Thyroid gland (tissue), 4 donors: Measurements from ENCODE around the gene IYD.

ENCODE experiments used
- CTCF ChIP-seq, 6 experiments: fragments of 200-600 bp in 3 of 6; fragments of 450-650 bp in 3 of 6; sonication (generic) in 3 of 6; IDR thresholded peaks; one replicate each; pipeline ENCODE4 v1.5.1; 2016 to 2019; ENCODE audit warnings: antibody characterized with exemption in 6 of 6, mild to moderate bottlenecking in 2 of 6, inconsistent platforms in 1 of 6, moderate library complexity in 1 of 6
- POLR2A ChIP-seq, 2 donors: fragments of 450-650 bp; IDR thresholded peaks; one replicate each; pipeline ENCODE4 v1.6.1; 2017; ENCODE audit warnings: antibody characterized with exemption in 2 of 2, mild to moderate bottlenecking in 2 of 2, moderate library complexity in 1 of 2

GRCh38 chr6:150408842-150409241 is 40.0 kb downstream of the IYD start:
- no peak for TF ChIP-seq CTCF (IDR thresholded peaks at IDR 0.05)
- peak in 1 of 2 donors; percentile 11 for TF ChIP-seq POLR2A (IDR thresholded peaks at IDR 0.05)
